K562 (cell line): ENCODE measurements around the gene MPST. TPM values are rescaled to one million over a fixed set of nuclear protein-coding genes. Genes with fewer than 3 reads are reported as not detected.

Experiments used
- ATAC-seq: fragments of 200-7000 bp; cut with Tn5 transposase; 3 replicates; pipeline ENCODE4 v1.9.1; 2020; ENCODE audit warnings: moderate library complexity
- BruUV-seq: library from RNA; stranded (reverse); fragments of 400-500 nt; replicated peaks from 2 replicates; lab custom pipeline; 2021; lab: Mats Ljungman, UMichigan
- CTCF ChIA-PET: fragments of 300-600 bp; formaldehyde crosslinking; extraction: SDS; loops from one replicate; lab custom pipeline; 2021; ENCODE audit warnings: low intra/inter-chr PET ratio; lab: Yijun Ruan, JAX
- POLR2A ChIA-PET: fragments of 300-600, 350-650 bp; sonication (Branson Sonifier 250); formaldehyde crosslinking; extraction: SDS; loops from one replicate; lab custom pipeline; 2021; ENCODE audit warnings: antibody characterized with exemption, inconsistent platforms; lab: Yijun Ruan, JAX
- DNase-seq, 4 experiments: peaks; one replicate each; pipeline versions ENCODE4 v3.0.0 to v3.0.0-alpha.2; 2011 to 2018; ENCODE audit warnings: low spot score in 3 of 4, mixed read lengths in 3 of 4; ENCODE audit errors: extremely low read depth in 1 of 4
- FAIRE-seq: peaks from 2 replicates; lab custom pipeline; 2011; peaks lifted over from hg19 to GRCh38; lab: Jason Lieb, UNC
- H2AFZ ChIP-seq: 2 replicates; pipeline ENCODE4 v1.6.0; 2011; ENCODE audit warnings: low read depth, low read length, control low read depth, inconsistent platforms
- H3K27ac ChIP-seq: fragments of 200-600 bp; 3 replicates; pipeline ENCODE4 v1.8.0; 2011; ENCODE audit warnings: low read depth, mild to moderate bottlenecking, control low read depth, inconsistent platforms, low read length, moderate library complexity, mixed read lengths; ENCODE audit errors: extremely low read depth
- H3K27me3 ChIP-seq, 2 experiments: fragments of 300-600 bp in 1 of 2; 2 replicates in 1 of 2; 3 replicates in 1 of 2; pipeline versions ENCODE4 v1.6.0 to v1.8.0; 2011; ENCODE audit warnings: inconsistent platforms in 2 of 2, low read length in 2 of 2, mild to moderate bottlenecking in 1 of 2, mixed read lengths in 1 of 2, moderate library complexity in 1 of 2; ENCODE audit not compliant: control insufficient read depth in 2 of 2, insufficient read depth in 2 of 2
- H3K36me3 ChIP-seq: fragments of 300-600 bp; 3 replicates; pipeline ENCODE4 v1.8.0; 2011; ENCODE audit warnings: mild to moderate bottlenecking, low read length, inconsistent platforms; ENCODE audit not compliant: control insufficient read depth, insufficient read depth
- H3K4me1 ChIP-seq, 2 experiments: fragments of 200-600 bp in 1 of 2; replicated peaks in 1 of 2; 2 replicates in 1 of 2; 3 replicates in 1 of 2; pipeline versions ENCODE4 v1.5.1 to v1.8.0; 2011; ENCODE audit warnings: inconsistent platforms in 2 of 2, low read length in 2 of 2, mild to moderate bottlenecking in 1 of 2, mixed read lengths in 1 of 2, moderate library complexity in 1 of 2; ENCODE audit not compliant: control insufficient read depth in 2 of 2, insufficient read depth in 2 of 2
- H3K4me2 ChIP-seq: 2 replicates; pipeline ENCODE4 v1.6.1; 2011; ENCODE audit warnings: low read length, control low read depth, inconsistent platforms, mixed read lengths; ENCODE audit not compliant: insufficient read depth
- H3K4me3 ChIP-seq: fragments of 200-600 bp; sonication (generic), shearing (Covaris generic); 2 replicates; pipeline ENCODE4 v1.5.1; 2016; ENCODE audit warnings: control low read depth, inconsistent platforms
- H3K79me2 ChIP-seq: fragments of 200-600 bp; 3 replicates; pipeline ENCODE4 v1.8.0; 2011; ENCODE audit warnings: low read length, inconsistent platforms; ENCODE audit not compliant: control insufficient read depth, insufficient read depth
- H3K9ac ChIP-seq, 2 experiments: 2 replicates each; pipeline versions ENCODE4 v1.6.0 to v1.6.1; 2011; ENCODE audit warnings: low read depth in 2 of 2, low read length in 2 of 2, control low read depth in 1 of 2, inconsistent platforms in 1 of 2, mild to moderate bottlenecking in 1 of 2, mixed read lengths in 1 of 2; ENCODE audit not compliant: insufficient read depth in 1 of 2
- H3K9me1 ChIP-seq: one replicate; pipeline ENCODE4 v1.6.0; 2011; ENCODE audit warnings: inconsistent platforms, mild to moderate bottlenecking, low read length, moderate library complexity; ENCODE audit not compliant: control insufficient read depth, insufficient read depth
- H3K9me3 ChIP-seq: replicated peaks from 2 replicates; pipeline ENCODE4 v1.5.1; 2011; ENCODE audit warnings: low read depth, low read length, inconsistent platforms; ENCODE audit not compliant: control insufficient read depth, insufficient read depth
- H4K20me1 ChIP-seq: replicated peaks from 2 replicates; pipeline ENCODE4 v1.6.1; 2011; ENCODE audit warnings: low read length, inconsistent platforms, mixed read lengths; ENCODE audit not compliant: control insufficient read depth, insufficient read depth
- CBX8 ChIP-seq: fragments of 200-600 bp; sonication (generic); IDR thresholded peaks from 2 replicates; pipeline ENCODE4 v1.6.1; 2012; ENCODE audit warnings: borderline replicate concordance, mixed run types, low read depth, mild to moderate bottlenecking, moderate library complexity, mixed read lengths, low read length, control low read depth, inconsistent platforms; ENCODE audit not compliant: poor library complexity, severe bottlenecking; ENCODE audit errors: extremely low read depth
- ETV1 ChIP-seq: fragments of 450-650 bp; conservative IDR thresholded peaks from 2 replicates; pipeline ENCODE4 v1.6.1; 2016; ENCODE audit warnings: missing genetic modification characterization, control low read depth, low read depth, missing compliant biosample characterization
- ETV5 ChIP-seq: sonication (generic); formaldehyde crosslinking; IDR thresholded peaks from 2 replicates; pipeline ENCODE4 v1.4.0; 2020; ENCODE audit warnings: low read depth, mild to moderate bottlenecking, missing genetic modification reagents
- GABPB1 ChIP-seq: sonication (generic); formaldehyde crosslinking; IDR thresholded peaks from 2 replicates; pipeline ENCODE4 v1.8.0; 2022; ENCODE audit warnings: mild to moderate bottlenecking, missing genetic modification reagents
- KAT8 ChIP-seq: fragments of 450-650 bp; IDR thresholded peaks from 2 replicates; pipeline ENCODE4 v1.6.1; 2016; ENCODE audit warnings: low read depth, mild to moderate bottlenecking
- MED1 ChIP-seq: sonication (generic); formaldehyde crosslinking; IDR thresholded peaks from 2 replicates; pipeline ENCODE4 v1.8.1; 2023; ENCODE audit warnings: missing genetic modification reagents, borderline replicate concordance
- MEIS2 ChIP-seq: fragments of 450-650 bp; IDR thresholded peaks from 2 replicates; pipeline ENCODE4 v1.6.1; 2014; ENCODE audit warnings: mild to moderate bottlenecking; ENCODE audit not compliant: partially characterized antibody
- NFYB ChIP-seq: IDR thresholded peaks from 2 replicates; pipeline ENCODE4 v1.6.1; 2011; ENCODE audit warnings: mild to moderate bottlenecking, moderate library complexity; ENCODE audit not compliant: insufficient read length; ENCODE audit errors: extremely low read depth
- POU5F1 ChIP-seq: fragments of 150-350 bp; IDR thresholded peaks from 2 replicates; pipeline ENCODE4 v1.6.1; 2014; ENCODE audit warnings: borderline replicate concordance, low read length, low read depth, mild to moderate bottlenecking; ENCODE audit not compliant: partially characterized antibody
- SPI1 ChIP-seq: IDR thresholded peaks from 2 replicates; pipeline ENCODE4 v1.6.1; 2011; ENCODE audit warnings: low read depth, low read length, control low read depth, borderline replicate concordance
- XRCC3 ChIP-seq: fragments of 450-650 bp; IDR thresholded peaks from 2 replicates; pipeline ENCODE4 v1.6.1; 2017; ENCODE audit warnings: mild to moderate bottlenecking, moderate library complexity
- ZBTB1 ChIP-seq: sonication (generic); formaldehyde crosslinking; IDR thresholded peaks from 2 replicates; pipeline ENCODE4 v1.8.1; 2023; ENCODE audit warnings: missing genetic modification reagents, low read depth, mild to moderate bottlenecking, borderline replicate concordance
- ZBTB8A ChIP-seq: fragments of 450-650 bp; IDR thresholded peaks from 2 replicates; pipeline ENCODE4 v1.6.1; 2018; ENCODE audit warnings: mild to moderate bottlenecking, moderate library complexity; ENCODE audit not compliant: partially characterized antibody
- ZNF217 ChIP-seq: sonication (generic); formaldehyde crosslinking; IDR thresholded peaks from 2 replicates; pipeline ENCODE4 v1.8.0; 2022; ENCODE audit warnings: mild to moderate bottlenecking, missing genetic modification reagents
- ZNF232 ChIP-seq: sonication (generic); formaldehyde crosslinking; IDR thresholded peaks from 2 replicates; pipeline ENCODE4 v1.8.0; 2022; ENCODE audit warnings: mild to moderate bottlenecking, missing genetic modification reagents
- ZNF3 ChIP-seq: fragments of 250-450 bp; sonication (Bioruptor Pico); IDR thresholded peaks from 2 replicates; pipeline ENCODE4 v1.5.0; 2021; ENCODE audit warnings: mild to moderate bottlenecking, moderate library complexity
- WGBS: fragments of 100-300 bp; shearing (Covaris generic); methylation state at CpG from one replicate; pipeline ENCODE4 v1.1.6; 2016; ENCODE audit warnings: low coverage, mixed read lengths; ENCODE audit not compliant: insufficient coverage; ENCODE audit errors: missing lambda C conversion rate; 5-methylcytosine and 5-hydroxymethylcytosine counted together
- in situ Hi-C: fragments of 300-500 bp; cut with MboI; formaldehyde crosslinking; loops from 4 replicates; pipeline ENCODE4 v1.15.0; 2018; ENCODE audit warnings: inconsistent platforms, mixed read lengths
- intact Hi-C: fragments of 100-400 bp; cut with micrococcal nuclease; formaldehyde crosslinking; loops from 2 replicates; pipeline ENCODE4 v1.14.2; 2022
- polyA plus RNA-seq, 8 experiments: library from polyadenylated mRNA; depleted of rRNA in 4 of 8; stranded (reverse) in 5 of 8; unstranded in 3 of 8; fragments of >200 nt; fragmentation: Nextera tagmentation in 2 of 8; fragmentation: Illumina TruSeq in 1 of 8; extraction: Ambion mirVana in 2 of 8; extraction: Trizol in 1 of 8; gene quantifications; 2 replicates each; pipeline versions ENCODE4 v1.2.1 to v1.2.3, GENCODE V29; 2011 to 2014; ENCODE audit warnings: inconsistent platforms in 1 of 8, missing spikeins in 1 of 8
- total RNA-seq, 7 experiments: library from RNA; depleted of rRNA in 6 of 7; stranded (reverse); fragments of >200 nt in 6 of 7; fragmentation: Illumina TruSeq in 2 of 7; extraction: Trizol in 2 of 7; gene quantifications; 2 replicates each; pipeline versions ENCODE4 v1.2.1 to v1.2.3, GENCODE V29; 2011 to 2021; ENCODE audit warnings: low replicate concordance in 1 of 7
- TF ChIP-seq, protein P1 (sequence below): fragments of 250-450 bp; sonication (Bioruptor Pico); IDR thresholded peaks from 2 replicates; pipeline ENCODE4 v1.5.0; 2021; ENCODE audit warnings: mild to moderate bottlenecking, borderline replicate concordance
- TF ChIP-seq, protein P2 (sequence below), 2 experiments: fragments of 450-650 bp; conservative IDR thresholded peaks; 2 replicates each; pipeline ENCODE4 v1.6.1; 2017; ENCODE audit warnings: mild to moderate bottlenecking in 2 of 2, moderate library complexity in 2 of 2
- TF ChIP-seq, protein P3 (sequence below), 2 experiments: fragments of 250-450 bp in 1 of 2; fragments of 450-650 bp in 1 of 2; sonication (Bioruptor Pico) in 1 of 2; IDR thresholded peaks; 2 replicates each; pipeline versions ENCODE4 v1.6.1 to v1.8.0; 2016 to 2021; ENCODE audit warnings: mild to moderate bottlenecking in 2 of 2, moderate library complexity in 2 of 2, missing compliant biosample characterization in 1 of 2, missing genetic modification characterization in 1 of 2

The MPST gene
- total and polyA plus RNA-seq, 9 of the 15 experiments (the other 6 are each of a cell fraction or from before 2014, with no cell fraction given) = 0.65 to 104 (median 24.3) TPM

DNA sequence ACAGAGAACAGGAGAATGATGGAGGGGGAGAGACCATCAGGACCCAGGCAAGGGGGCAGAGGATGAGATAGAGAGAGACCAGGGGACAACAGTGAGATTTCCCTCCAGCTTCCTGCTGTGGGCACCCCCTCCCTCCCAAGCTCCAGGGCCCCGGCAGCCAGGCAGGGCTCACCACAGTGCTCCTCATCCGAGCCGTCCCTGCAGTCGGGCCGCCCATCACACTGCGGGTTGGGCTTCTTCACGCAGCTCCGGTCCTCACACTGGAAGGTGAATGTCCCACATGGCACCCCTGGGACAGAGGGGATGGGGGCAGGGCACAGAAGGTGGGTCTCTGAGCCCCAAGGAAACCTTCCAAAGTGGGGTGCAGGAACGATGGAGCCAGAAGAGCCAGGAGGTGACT, 51.2 kb downstream of the MPST start:
- ChIA-PET CTCF (no interaction called here), POLR2A (interaction anchor here (0.6 kb wide), 1 partner anchor 10 kb away, joined by 3 read pairs; no protein-coding TSS in a partner anchor)
- Histone ChIP-seq H4K20me1 (no peaks in the 10 kb centered on the region), H3K36me3 (no peaks in the 10 kb centered on the region), H2AFZ (no peak overlapping the region), H3K27ac (no peak overlapping the region), H3K9ac (no peak overlapping the region), H3K4me2 (no peak overlapping the region), H3K9me1 (no peaks in the 10 kb centered on the region), H3K27me3 (peaks cover 0 to 41% of the 10 kb centered on the region in 2 experiments; a peak in 4 of 5 replicates), H3K79me2 (no peaks in the 10 kb centered on the region), H3K4me3 (no peak overlapping the region), H3K4me1 (no peaks in the 10 kb centered on the region), H3K9me3 (no peaks in the 10 kb centered on the region; the same call in 1 of the 2 replicates)
- no peak for ATAC-seq
- no peak for FAIRE-seq
- in situ Hi-C loops = no loop called here
- intact Hi-C loops = no loop called here
- TF ChIP-seq, protein P1, sequence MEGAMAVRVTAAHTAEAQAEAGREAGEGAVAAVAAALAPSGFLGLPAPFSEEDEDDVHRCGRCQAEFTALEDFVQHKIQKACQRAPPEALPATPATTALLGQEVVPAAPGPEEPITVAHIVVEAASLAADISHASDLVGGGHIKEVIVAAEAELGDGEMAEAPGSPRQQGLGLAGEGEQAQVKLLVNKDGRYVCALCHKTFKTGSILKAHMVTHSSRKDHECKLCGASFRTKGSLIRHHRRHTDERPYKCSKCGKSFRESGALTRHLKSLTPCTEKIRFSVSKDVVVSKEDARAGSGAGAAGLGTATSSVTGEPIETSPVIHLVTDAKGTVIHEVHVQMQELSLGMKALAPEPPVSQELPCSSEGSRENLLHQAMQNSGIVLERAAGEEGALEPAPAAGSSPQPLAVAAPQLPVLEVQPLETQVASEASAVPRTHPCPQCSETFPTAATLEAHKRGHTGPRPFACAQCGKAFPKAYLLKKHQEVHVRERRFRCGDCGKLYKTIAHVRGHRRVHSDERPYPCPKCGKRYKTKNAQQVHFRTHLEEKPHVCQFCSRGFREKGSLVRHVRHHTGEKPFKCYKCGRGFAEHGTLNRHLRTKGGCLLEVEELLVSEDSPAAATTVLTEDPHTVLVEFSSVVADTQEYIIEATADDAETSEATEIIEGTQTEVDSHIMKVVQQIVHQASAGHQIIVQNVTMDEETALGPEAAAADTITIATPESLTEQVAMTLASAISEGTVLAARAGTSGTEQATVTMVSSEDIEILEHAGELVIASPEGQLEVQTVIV (CRISPR knock-in tag) = no peak
- TF ChIP-seq KAT8 = no peak
- TF ChIP-seq ZBTB1 (CRISPR knock-in tag) = no peak
- TF ChIP-seq, protein P2, sequence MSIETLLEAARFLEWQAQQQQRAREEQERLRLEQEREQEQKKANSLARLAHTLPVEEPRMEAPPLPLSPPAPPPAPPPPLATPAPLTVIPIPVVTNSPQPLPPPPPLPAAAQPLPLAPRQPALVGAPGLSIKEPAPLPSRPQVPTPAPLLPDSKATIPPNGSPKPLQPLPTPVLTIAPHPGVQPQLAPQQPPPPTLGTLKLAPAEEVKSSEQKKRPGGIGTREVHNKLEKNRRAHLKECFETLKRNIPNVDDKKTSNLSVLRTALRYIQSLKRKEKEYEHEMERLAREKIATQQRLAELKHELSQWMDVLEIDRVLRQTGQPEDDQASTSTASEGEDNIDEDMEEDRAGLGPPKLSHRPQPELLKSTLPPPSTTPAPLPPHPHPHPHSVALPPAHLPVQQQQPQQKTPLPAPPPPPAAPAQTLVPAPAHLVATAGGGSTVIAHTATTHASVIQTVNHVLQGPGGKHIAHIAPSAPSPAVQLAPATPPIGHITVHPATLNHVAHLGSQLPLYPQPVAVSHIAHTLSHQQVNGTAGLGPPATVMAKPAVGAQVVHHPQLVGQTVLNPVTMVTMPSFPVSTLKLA (conservative IDR thresholded peaks at IDR 0.05) = no peak
- TF ChIP-seq MEIS2 = no peak
- TF ChIP-seq GABPB1 (CRISPR knock-in tag) = no peak
- no peak for TF ChIP-seq ZBTB8A
- TF ChIP-seq XRCC3 = no peak
- TF ChIP-seq MED1 (CRISPR knock-in tag) = no peak
- TF ChIP-seq ZNF3 (CRISPR knock-in tag) = no peak
- no peak for TF ChIP-seq ZNF232 (CRISPR knock-in tag)
- TF ChIP-seq, protein P3, sequence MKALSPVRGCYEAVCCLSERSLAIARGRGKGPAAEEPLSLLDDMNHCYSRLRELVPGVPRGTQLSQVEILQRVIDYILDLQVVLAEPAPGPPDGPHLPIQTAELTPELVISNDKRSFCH (CRISPR knock-in tag; IDR thresholded peaks at IDR 0.05) = no peak
- TF ChIP-seq, protein P3 (tag; IDR thresholded peaks at IDR 0.05) = no peak
- no peak for TF ChIP-seq CBX8
- no peak for TF ChIP-seq ETV1 (tag)
- no peak for TF ChIP-seq ZNF217 (CRISPR knock-in tag)
- TF ChIP-seq ETV5 (CRISPR knock-in tag) = no peak
- TF ChIP-seq SPI1 = no peak
- TF ChIP-seq NFYB = no peak
- no peak for TF ChIP-seq POU5F1
- no TSS peak for BruUV-seq
- 10% methylated on average over 2 of the region's 9 CpGs for WGBS
- no peak for DNase-seq
